Effector CD8-positive, alpha-beta T cell (primary cell): ENCODE data around the gene BCAS4.

Experiments used
- DNase-seq: peaks from one replicate; lab custom pipeline; 2025; lab: John Stamatoyannopoulos, UW

BCAS4 gene

DNA sequence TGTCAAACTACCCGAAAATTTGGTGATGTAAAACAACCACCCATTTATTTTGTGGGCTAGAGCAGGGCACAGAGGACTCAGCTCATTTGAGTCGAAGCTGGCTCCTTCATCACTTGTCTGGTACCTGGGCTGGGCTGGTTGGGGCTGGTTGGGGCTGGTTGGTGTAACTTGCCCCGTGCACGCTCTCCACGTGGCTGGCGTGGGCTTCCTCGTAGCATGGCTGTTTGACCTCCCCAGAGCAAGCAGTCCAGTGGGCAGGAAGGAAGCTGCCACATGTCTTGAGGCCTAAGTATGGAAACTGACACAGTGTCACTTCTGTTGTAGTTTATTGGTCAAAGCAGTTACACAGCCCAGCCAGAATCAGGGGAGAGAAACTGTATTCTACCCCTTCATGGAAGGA lies 27.1 kb downstream of the BCAS4 start:
- DNase-seq, result no peak

DNA sequence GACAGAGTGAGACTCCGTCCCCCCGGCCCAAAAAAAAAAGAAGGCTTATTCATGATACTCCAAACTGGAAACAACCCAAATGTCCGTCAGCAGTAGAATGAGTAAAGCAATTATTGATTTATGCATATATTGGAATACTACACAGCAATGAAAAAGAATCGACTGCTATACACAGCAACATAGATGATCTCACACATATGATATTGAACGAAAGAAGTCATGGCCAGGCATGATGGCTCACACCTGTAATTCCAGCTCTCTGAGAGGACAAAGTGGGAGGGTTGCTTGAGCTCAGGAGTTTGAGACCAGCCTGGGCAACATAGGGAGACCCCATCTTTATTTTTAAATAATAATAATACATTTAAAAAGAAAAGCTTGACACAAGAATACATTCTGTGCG lies 28.5 kb downstream of the BCAS4 start:
- no peak for DNase-seq

DNA sequence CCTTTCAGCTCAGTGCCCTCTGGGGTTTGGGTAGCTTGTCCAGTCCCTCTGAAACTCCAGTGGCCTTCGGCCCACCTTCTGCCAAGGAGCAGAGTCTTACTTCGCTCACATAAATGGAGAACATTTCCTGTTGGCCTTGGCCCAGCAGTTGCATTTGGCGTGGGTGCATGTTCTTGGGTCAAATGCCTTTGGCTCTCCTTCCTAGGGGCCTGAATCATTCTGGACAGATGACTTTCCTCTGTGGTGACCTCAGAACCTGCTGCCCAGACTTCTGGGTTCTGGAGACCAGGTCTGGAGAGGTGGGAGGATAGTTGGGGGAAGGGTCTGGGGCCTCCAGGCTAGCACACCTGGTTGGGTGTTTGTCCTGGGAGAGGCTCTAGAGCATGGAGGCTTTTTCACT lies 29.3 kb downstream of the BCAS4 start:
- DNase-seq, result no peak

DNA sequence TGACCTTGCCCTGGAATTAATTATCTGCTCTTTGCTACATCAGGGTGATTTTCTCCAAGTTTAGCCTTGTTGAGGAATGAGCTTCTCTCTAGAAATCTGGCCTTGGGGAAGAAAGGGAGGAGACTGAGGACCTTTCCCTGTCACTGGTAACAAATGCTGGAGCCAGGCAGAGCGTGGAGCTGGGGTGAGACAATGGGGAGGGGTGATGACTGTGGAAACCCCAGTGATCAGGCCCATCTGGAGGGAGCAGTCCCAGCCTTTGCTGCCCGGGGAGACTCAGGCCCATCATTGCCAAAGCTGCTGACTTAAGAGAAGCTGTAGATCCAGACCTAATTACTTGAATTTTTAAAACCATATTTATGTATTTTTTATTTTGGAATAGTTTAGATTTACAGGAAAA lies 31.3 kb downstream of the BCAS4 start:
- DNase-seq, result no peak

DNA sequence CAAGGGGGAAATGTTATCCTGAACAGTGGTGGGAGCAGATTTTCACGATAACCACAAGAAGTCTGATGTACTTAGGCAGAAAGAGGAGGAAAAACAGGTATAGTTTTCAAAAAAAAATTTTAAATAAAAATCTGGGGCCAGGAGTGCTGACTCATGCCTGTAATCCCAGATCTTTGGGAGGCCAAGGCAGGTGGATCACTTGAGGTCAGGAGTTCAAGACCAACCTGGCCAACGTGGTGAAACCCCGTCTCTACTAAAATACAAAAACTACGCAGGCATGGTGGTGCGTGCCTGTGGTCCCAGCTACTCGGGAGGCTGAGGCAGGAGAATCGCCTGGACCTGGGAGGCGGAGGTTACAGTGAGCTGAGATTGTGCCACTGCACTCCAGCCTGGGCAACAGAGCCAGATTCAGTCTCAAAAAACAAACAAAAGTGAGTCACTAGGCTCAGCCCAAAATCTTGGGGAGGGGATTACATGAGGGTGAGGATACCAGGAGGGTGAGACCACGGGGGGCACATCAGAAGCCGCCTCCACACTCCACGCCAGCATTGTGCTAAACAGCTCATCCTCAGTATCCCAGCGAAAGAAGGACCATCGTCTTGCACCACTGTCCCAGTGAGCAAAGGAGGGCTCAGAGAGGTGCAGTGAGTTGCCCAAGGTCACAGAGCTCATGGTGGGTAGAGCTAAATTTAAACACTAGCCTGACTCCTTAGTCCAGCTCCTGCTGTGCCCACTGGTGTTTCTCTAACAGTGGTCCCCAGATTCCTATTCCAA lies 33.7 kb downstream of the BCAS4 start:
- no peak for DNase-seq

DNA sequence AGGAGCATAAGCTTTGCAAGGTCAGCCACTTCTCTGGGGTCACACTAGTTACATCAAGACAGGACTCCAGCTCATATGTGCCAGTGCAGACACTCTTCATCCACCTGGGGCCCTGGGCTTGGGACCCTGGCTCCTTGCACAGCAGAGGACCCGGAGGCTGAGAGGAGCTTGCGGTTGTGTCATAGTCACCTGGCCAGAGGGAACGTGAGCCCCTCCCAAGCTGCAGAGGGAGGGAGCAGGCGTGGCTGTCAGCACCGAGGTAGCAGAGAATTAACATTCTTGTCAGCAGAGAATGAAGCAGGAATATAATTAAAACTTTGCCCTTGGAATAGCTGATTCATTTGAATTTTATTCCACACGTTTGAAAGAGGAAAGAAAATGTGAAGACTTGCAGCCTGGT lies 36.8 kb downstream of the BCAS4 start:
- DNase-seq, result no peak

DNA sequence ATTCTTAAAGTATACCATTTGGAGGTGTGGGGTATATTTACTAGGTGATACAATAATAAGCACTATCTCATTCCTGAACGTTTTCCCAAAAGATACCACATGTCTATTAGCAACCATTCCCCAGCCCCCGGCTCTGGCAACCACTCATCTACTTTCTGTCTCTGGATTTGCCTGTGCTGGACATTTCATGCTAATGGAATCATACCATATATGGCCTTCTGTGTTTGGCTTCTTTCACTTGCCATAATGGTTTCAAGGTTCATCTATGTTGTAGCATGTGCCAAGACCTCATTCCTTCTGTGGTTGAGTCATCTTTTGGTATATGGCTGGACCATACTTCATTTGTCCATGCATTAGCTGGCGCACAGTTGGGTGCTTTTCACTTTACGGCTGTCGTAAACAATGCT lies 39.7 kb downstream of the BCAS4 start:
- DNase-seq, result no peak

DNA sequence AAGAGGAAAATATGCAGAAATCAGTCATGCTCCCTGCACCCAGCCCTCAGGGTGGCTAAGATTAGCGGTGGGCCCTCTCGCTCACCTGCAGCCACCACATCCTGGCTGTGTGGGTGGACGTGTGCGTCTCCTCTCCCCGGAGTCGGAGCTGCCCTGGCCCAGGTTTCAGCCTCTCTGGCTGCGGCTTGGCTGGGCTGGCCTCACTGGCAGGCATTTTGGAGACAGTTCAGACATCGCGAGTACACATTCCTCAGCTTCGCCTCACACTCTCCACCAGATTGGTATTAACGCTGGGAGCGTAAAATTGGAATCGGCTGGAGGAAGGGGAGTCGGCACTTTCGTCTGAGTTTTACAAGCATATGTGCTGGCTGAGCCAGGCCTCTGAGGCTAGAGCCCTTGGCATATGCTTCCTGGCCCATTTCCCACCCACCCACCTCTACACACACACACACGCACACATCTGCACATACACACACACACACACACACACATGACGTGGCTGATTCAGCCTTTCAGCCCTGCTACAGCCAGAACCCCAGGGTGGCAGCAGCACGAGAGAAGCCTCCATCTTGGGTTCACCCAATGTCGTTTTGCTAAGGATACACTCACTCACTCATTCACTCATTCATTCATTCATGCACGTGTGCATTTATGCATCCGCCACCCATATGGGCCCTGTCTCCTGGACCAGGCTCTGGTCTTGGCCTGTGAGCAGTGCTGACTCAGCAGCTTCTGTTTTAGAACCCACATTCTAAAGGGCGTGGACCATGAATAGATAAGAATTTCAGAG lies 42.9 kb downstream of the BCAS4 start:
- DNase-seq, result no peak

DNA sequence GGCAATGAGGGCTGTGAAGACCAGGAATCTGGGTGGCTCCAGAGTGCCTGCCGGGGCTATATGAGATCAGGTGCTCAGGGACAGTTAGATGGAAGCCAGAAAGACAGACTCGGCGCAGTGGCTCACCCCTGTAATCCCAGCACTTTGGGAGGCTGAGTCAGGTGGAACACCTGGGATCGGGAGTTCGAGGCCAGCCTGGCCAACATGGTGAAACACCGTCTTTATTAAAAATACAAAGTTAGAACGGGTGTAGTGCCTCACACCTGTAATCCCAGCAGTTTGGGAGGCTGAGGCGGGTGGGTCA lies 43.4 kb downstream of the BCAS4 start:
- no peak for DNase-seq

DNA sequence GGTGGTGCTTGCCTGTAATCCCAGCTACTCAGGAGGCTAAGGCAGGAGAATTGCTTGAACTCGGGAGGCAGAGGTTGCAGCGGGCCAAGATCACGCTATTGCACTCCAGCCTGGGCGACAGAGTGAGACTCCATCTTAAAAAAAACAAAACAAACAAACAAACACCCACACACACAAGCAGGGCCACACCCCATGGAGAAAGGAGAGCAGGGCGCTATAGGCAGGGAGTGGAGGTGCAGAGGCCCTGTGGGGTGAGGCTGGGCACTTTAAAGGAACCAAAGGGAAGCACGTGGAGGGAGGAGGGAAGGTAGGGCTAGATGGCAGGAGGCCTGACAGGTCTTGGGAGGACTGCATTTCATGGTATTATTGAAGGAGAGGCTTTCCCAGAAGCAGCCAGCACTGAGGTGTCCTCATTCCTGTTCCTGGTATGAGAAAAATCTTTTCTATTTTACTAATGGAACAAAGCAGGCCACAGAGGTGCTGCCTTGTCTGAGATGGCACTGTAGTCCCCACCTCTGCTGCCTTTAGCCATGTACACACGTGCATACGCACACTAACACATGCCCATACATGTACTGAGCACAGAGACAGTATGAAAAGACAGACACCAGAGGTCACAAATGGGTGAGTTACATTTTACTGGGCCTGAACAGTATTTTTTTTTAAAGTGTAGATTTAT lies 44.0 kb downstream of the BCAS4 start:
- DNase-seq, result no peak

DNA sequence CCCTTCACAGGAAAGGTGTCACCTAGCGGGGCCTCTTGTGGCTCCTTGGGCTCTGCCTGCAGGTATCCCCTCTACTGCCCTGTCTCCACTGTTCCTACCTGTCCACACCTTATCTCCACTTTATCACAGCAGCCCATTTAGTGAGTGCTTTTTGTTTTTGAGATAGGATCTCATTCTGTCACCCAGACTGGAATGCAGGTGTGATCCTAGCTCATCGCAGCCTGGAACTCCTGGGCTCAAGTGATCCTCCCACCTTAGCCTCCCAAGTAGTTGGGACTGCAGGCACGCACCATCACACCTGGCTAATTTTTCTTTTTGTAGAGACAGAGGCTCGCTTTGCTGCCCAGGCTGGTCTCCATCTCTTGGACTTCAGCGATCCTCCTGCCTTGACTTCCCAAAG lies 48.0 kb downstream of the BCAS4 start:
- DNase-seq, result no peak

DNA sequence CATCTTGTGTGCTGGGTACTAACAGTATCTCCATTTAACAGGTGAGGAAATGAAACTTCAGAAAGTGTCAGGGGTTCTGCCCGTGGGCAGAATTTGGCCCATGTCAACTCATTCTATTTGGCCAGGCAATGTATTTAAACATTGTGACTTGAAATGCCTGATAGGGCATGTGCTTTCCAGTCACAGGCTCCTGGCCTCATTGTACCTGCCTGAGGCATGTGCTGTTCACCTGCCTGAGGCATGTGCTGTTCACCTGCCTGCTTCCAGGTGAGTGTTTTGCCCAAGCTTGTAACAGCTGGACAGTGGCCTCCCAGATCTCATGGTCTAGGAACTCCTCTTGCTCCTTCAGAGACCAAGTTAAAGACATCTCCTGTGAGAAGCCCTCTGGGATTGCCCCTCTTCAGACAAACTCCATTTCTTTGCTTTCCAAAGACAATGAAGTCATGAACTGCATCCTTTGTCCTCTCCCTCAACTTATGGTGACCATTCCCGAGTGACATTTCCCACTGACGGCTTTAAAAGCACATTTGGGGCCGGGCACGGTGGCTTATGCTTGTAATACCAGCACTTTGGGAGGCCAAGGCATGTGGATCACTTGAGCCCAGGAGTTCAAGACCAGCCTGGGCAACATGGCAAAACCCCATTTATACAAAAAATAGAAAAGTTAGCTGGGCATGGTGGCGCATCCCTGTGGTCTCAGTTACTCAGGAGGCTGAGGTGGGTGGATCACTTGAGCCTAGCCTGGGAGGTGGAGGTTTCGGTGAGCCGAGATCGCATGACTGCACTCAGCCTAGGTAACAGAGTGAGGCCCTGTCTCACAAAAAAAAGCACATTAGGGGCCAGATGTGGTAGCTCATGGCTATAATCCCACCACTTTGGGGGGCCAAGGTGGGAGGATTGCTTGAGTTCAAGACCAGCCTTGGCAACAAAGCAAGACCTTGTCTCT lies 48.7 kb downstream of the BCAS4 start:
- no peak for DNase-seq

DNA sequence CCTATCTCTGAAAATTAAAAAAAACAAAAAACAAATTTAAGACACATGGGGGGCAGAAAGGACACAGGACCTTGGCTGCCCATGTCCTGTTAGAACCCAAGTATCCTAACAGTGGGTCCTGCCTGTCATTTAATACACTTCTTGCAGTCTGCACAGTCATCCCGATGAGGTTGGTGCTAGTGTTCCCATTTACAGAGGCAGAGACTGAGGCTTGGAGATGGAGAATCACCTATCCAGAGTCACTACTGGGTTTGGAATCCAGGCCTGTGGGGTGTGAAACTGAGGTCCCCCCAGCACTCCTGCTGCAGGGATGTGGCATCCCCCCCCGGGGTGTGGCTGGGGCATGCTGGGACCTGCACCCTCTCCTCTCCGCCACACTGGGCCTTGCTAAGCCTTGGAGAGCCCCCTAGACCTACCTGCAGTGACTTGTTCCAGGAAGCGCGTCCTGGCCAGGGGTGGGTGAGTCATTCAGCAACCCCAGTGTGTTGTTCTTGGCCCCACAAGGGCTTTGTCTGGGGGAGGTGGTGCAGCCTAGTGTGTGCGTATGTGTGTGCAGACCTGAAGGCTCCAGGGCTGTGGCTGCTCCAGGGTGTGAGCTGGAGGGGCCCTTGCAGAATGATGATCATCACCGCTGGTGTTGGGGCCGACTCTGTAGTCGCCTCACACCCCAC lies 49.7 kb downstream of the BCAS4 start:
- DNase-seq, result no peak

DNA sequence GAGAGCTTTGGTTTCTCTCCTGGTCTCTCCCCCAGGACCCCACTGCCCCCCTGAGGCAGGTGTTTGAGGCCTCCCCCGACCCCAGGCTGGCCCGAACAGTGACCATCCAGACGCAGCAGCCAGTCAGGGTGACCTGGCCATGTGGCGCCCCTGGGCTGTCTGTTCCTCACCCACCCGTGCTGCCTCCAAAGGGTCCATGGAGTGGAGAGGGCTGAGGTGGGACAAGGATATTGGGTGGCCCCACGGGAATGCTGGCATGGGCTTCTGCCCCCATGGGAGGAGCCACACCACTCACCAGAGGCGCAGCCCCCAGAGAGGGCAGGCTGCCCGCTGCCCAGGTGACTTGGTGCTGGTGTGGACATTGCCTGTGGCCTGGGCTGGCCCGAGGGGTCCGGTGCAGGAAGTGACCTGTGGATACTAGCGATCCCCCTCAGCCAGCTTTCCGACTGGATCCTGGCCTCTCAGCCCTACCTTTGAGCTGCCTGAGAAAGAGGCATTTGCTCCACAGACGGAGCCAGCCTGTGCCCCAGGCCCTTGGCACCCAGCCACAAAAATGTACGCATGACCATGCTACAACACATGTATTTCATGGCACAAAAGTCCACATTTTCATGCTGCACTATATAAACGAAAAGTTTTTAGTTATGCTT lies 50.8 kb downstream of the BCAS4 start:
- no peak for DNase-seq

DNA sequence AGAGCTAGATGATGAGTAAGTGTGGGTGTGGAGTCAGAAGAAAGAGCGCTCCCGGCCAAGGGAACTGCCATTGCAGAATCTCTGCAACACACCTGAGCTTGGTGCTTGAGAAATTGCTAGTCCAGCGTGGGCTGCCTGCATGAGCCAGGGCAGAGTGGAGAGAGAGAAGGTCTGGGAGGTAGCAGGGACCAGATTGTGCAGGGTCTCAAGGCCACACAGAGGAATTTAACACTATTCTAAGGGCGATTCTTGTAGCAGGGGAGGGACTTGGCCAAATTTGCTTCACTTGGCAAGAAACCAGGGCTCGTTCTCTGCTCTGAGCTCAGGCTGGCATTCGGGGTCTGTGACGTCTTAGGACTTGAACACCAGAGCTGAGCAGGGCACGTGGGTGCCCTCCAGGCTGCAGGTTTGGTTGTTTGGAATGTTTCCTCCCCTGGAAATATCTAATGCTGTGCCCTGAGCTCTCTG lies 53.5 kb downstream of the BCAS4 start:
- DNase-seq, result no peak

DNA sequence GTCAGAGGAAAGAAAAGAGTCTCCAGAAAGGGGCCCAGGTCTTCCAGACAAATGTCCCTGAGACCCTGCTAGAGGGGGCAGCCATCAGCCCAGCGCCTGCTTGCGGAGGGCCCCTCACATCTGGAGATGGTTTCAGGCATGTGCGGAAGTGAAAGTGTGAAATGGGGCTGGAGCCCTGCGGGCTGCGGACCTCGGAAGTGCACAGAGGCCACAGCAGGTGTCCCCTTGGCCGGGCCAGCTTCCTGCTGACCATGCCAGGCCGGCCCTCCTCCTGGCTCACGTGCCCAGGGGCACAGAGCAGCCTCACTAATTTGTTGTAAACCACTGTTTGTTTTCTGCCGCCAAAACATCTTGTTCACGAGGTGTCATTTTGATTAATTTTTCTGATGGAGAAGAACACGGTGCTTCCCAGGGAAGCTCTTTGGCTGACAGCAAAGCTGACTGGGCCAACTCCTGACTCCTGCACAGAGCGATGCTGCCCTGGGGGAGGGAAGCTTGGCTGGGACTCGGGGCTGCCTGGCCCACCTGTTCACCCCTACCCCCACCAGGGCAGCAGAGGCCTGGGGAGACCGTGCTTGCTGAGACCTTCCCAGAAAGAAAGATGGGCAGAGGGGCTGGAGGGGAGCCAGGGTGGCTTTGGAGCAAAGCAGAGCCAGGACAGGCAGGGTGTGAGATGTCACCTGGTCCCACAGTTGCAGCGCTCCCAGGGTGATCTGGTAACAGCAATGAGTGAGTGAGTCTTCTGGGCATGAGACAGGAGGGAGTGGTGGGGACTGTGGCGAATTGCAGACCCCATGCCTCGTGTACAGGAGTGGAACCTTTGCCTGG lies 54.2 kb downstream of the BCAS4 start:
- no peak for DNase-seq

DNA sequence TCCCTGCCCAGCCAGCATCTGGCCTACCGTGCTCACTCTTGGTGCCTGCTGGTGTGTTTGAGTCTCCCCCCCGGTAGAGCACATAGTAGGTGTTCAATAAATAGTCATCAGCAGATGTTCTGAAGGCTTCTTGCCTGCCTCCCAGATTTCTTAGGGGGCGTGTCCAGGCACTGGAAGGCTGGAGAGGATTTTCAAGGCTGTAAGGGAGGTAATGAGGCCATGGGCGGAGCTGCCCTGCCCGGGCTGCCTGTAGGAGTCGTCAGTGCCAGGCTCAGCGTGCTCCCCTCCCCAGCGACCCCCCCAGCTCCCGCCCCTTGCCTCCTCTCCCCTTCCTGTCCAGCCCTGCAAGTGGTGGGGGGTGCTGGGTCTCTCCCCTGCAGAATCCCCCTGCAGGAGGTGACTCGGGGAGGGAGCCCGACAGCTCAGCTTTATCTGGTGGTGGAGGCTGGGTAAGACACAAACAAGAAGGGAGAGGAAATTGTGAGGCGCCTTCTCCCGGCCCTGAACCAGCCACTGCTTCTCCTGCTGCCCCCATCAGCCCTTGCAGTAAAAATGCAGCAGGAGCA lies 55.9 kb downstream of the BCAS4 start:
- no peak for DNase-seq

DNA sequence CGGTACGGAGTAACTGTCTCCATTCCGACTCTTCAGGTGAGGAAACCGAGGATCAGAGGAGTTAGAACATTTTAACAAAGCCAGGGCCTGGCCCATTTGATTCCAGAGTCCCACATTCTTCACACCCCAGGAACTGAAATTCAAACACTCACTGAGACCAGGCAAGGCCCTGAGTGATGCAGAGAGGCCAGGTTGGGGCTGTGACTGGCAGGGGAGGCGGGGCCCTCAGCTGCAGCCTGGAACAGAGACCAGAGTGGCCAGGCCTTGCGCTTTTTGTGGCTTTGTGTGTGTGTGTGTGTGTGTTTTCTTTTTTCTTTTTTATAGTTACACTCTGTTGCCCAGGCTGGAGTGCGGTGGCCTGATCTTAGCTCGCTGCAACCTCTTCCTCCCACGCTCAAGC lies 57.2 kb downstream of the BCAS4 start:
- no peak for DNase-seq

DNA sequence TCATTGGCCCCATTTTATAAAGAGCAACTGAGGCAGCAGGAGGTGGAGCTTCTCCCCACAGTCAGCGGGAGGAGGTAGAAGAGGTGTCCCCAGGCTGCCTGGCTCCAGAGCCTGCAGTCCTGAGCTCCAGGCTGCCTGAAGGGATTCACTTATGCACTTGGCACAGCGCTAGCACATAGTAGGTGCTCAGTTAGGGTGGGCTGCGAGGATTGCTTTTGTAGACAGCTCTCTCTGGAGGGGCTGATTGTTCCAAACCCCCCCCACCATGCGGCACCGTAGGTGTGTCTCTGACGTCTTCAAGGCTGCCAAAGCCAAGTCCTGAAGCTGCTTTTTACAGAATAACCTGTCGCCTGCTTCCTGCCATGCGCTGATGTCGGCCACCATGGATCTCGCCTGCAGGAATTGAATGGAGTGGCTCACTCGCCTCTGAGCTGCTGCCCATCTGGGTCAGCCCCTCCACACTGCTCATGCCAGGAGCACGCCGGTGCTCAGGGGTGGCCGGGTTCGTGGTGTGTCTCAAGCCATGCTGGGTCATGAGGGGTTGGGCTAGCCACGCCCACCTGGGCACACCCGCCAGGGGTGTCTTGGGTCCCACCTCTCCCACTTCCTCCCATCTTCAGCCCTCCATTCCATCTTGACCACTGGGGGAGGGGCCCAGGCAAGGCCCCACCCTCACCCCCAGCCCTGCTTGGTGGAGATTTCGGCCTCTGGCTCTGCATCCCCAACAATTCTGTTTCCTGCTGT lies 59.8 kb downstream of the BCAS4 start:
- DNase-seq, result no peak
